HG02973 (cell line): Measurements from ENCODE around the gene AQP5.

Experiments used
- ATAC-seq: cut with Tn5 transposase; IDR thresholded peaks from one replicate; pipeline ENCODE4 v1.9.1; 2021; ENCODE audit warnings: moderate library complexity; ENCODE audit not compliant: unreplicated experiment

The AQP5 gene

DNA sequence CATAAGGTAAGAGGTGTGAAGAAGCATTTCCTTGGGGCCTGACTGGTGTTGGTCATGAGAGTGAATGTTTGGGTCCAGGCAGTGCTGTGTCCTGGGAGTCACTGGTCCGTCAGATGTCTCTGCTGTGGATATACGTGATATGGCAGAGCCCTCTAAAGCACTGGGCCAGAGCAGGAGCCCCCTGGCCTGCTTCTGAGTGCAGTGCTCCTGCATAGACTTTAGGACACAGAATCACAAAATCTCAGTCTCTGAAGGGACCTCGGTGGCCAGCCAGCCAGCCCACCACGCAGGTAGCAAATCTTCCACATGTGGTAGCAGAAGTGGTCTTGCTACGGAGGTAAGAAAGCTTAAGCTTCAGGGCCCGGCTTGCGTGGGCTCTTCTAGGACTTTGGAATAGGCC is 29.6 kb upstream of the AQP5 start:
- no peak for ATAC-seq

DNA sequence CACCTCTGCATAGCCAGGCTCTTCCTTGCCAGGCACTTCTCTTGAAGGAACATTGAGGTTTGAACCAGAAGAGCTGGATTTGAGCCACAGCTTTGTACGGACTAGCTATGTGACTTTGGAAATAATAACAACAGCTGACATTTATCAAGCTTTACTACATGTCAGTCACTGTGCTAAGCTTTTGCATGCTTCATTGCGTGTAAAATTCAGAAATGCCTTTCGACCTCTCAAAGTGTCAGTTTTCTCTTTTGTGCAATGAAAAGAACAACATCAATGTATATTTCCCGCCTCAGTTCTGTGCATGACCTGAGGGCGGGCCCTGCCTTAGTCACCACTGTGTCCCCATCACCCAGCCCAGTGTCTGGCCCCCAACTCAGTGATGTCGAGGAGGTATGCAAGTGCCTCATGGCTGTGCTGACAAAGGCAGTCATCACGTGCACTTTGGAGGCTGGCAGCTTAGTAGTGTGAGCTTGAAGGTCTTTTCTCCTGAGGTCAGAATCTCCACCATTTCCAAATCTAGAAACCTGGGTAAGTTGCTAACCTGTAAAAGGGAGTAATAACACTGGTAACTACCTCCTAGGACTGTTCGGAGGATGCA is 29.0 kb upstream of the AQP5 start:
- no peak for ATAC-seq

GRCh38 chr12:49933796-49934195 is 27.9 kb upstream of the AQP5 start:
- no peak for ATAC-seq

GRCh38 chr12:49934505-49934904 is 27.2 kb upstream of the AQP5 start:
- ATAC-seq: no peak

DNA sequence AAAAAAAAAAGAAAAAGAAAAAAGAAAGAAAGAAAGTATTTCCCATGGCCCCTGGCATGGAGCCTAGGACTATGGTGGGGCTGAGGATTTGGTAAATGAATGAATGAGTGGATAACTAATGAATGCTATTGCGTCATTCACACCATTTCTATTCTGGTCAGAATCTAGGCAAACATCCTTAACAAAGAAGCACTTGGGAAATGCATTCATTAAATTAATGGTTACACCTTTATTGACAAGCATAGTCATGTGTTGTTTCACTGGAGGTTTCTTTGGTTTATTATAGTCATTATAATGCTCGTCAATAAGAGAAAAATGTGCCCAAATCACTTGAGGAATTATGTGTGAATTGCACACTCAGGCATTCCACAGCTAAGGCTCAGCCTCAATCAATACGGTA is 24.7 kb upstream of the AQP5 start:
- no peak for ATAC-seq

GRCh38 chr12:49937639-49938300 is 23.9 kb upstream of the AQP5 start:
- ATAC-seq: no peak

DNA sequence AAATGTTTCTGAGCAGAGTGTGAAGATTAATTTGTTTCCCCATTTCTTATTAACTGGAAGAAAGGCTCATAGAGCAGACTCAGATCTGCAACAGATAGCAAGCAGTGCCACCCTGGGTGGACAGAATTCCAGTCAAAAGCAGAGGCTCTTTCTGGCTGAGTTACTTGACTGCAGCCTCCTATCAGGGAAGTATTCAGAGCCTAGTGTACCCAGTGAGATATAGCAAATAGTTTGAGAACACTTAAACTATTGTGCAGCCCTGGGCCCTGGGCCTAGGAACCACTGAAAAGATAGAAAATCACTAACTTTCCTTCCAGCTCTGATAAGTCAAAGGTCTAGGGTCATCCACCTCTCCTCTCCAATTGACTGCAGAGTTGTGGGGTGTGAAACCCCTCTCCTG is 22.4 kb upstream of the AQP5 start:
- ATAC-seq: no peak

GRCh38 chr12:49939707-49940106 is 22.0 kb upstream of the AQP5 start:
- no peak for ATAC-seq

- no peak for ATAC-seq
Observed at GRCh38 chr12:49941556-49942511, 19.8 kb upstream of the AQP5 start.

DNA sequence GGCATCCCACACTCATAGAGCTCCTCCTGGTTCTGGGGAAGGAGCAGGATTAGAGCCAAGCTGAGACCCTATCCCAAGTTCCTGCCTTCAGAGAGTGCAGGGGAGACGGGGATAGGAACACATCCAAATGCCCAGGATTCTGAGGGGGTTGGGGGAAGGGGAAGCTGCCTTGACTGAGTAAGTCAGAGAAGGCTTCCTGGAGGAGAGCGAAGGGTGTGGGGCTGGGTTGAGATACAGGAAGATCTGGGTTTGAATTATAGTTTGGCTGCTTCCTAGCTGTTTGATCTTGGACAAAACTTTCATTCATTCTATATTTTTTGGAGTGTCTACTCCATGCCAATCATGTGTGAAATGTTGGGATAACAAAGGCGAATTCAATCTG is 19.2 kb upstream of the AQP5 start:
- ATAC-seq: no peak

DNA sequence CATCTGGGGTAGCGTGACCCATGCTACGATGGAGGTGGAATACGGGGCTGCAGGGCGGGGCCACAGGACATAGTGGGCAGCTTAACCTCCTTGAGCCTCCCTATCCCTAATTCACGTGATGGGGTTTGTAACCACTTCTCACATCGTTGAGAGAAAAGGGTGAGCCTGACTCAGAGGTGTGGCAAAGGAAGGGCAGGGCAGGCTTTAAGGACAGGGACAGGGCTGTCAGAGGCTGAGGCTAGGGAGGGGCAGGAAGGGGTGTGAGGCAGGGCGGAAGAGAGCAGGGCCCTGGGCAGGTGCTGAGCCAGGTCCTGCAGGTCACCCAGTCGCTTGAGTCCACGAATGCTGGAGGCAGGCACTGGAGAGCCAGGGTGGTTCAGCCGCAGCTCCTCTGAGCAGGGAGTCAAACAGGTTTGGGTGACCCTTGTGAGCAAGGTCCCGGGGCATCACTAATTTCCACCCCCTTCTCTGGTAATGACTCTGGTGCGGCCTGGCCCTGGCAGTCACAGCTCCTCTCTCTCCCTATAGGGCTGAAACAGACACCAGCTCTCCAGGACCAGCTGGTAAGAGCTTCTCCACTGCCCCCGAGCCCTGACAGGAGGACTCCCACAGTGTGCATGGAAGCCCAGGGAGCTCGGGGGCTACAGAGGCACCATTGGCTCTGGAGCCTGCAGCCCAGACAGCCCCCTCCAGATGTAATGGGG is 18.6 kb upstream of the AQP5 start:
- no peak for ATAC-seq

GRCh38 chr12:49943625-49943960 is 18.1 kb upstream of the AQP5 start:
- no peak for ATAC-seq

DNA sequence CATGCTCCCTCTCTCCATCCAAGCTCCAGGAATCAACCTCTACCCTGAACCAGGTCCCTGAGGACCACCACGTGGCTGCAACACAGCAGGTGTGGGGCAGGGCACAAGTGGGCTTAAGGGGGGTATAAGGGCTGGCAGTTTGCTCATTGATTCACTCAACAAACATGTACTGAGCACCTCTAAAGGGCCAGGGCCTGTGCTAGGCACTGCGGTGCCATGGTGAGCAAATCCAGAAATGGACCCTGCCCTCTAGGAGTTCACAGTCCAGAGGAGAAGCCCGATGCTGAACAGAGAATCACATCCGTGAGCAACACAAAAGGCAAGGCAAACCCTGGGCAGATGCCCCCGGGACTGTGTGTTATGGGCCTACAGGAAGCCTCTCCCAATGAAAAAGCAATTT is 17.6 kb upstream of the AQP5 start:
- no peak for ATAC-seq

- ATAC-seq: no peak
Observed at GRCh38 chr12:49944718-49945117, 17.0 kb upstream of the AQP5 start.

- ATAC-seq: no peak
Observed at GRCh38 chr12:49945394-49946080, 16.1 kb upstream of the AQP5 start.

GRCh38 chr12:49946086-49946485 is 15.6 kb upstream of the AQP5 start:
- no peak for ATAC-seq

GRCh38 chr12:49946497-49946896 is 15.2 kb upstream of the AQP5 start:
- ATAC-seq: no peak

GRCh38 chr12:49947593-49948226 is 14.0 kb upstream of the AQP5 start:
- no peak for ATAC-seq

- no peak for ATAC-seq
Observed at GRCh38 chr12:49948866-49949845, 12.5 kb upstream of the AQP5 start.
